ENCODE results near the gene SOX11. TPM values are rescaled to one million over a fixed set of nuclear protein-coding genes. Genes with fewer than 3 reads are reported as not detected.

SOX11 gene
- total RNA-seq, 4 donors from 2014 or later, result not detected

DNA sequence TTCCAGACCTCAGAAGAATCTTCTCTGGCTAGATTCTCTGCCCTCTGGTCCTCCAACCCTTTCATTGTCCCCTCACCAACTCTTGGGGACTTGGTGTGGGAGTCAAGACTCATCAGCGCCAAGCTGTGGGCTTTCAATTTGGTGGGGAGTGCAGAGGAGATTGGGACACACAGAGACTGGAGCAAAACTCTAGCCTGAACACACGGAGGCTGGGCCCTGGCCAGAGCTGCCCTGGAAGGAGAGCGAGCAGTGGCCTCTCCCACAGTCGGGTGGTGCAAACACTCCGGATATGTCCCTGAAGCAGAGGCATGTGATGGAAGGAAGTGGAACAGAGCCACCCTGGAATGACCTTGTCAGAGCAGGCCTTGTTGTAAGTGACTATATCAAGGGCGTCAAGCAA, 8.7 kb upstream of the SOX11 start:
- TF ChIP-seq, protein P1, sequence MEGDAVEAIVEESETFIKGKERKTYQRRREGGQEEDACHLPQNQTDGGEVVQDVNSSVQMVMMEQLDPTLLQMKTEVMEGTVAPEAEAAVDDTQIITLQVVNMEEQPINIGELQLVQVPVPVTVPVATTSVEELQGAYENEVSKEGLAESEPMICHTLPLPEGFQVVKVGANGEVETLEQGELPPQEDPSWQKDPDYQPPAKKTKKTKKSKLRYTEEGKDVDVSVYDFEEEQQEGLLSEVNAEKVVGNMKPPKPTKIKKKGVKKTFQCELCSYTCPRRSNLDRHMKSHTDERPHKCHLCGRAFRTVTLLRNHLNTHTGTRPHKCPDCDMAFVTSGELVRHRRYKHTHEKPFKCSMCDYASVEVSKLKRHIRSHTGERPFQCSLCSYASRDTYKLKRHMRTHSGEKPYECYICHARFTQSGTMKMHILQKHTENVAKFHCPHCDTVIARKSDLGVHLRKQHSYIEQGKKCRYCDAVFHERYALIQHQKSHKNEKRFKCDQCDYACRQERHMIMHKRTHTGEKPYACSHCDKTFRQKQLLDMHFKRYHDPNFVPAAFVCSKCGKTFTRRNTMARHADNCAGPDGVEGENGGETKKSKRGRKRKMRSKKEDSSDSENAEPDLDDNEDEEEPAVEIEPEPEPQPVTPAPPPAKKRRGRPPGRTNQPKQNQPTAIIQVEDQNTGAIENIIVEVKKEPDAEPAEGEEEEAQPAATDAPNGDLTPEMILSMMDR (IDR thresholded peaks at IDR 0.05), result no peak
- no peak for DNase-seq (ENCODE audit: low spot score)
- ATAC-seq (ENCODE audit: low FRiP score), result no peak

DNA sequence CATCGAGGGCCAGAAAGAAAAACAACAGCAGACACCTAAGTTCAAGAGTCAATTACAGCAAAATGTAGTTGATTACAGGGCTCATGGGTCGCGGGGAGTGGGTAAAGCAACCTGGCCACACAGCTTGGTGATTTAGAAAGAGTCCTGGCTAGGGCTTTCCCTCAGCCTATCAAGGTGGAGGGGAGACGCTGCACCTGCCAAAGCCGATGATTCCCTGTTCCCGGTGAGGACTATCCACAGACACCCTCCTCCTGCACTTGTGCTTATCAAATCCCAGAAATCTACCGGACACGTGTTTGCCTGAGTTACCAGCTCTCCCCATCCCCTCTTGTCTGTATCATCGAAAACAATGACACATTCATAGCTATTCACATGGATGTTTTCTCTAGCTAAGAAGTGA, 7.0 kb upstream of the SOX11 start:
- ATAC-seq (ENCODE audit: low FRiP score) (no peak), DNase-seq (ENCODE audit: low spot score) (no peak)
- TF ChIP-seq, protein P1 (IDR thresholded peaks at IDR 0.05), result no peak

DNA sequence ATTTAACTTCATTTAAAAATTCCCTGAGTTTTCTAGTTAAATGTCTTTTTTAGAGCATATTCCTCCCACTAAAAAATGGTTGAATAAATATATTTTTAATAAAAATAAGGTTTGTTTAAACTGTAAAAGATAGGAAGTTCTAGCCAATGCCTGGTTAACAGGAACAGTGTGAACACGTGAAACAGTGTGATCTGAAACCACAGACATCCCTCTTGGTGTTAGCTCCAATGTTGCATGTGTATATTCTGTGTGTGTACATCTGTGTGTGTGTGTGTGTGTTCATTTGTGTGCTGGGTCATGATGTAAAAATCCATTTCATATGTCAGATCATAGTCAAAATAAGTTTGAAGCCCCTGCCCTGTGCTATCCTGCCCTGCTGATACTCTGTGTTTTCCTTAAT, 6.1 kb upstream of the SOX11 start:
- DNase-seq (ENCODE audit: low spot score) (no peak), ATAC-seq (ENCODE audit: low FRiP score) (no peak)
- TF ChIP-seq, protein P1 (IDR thresholded peaks at IDR 0.05), result no peak

DNA sequence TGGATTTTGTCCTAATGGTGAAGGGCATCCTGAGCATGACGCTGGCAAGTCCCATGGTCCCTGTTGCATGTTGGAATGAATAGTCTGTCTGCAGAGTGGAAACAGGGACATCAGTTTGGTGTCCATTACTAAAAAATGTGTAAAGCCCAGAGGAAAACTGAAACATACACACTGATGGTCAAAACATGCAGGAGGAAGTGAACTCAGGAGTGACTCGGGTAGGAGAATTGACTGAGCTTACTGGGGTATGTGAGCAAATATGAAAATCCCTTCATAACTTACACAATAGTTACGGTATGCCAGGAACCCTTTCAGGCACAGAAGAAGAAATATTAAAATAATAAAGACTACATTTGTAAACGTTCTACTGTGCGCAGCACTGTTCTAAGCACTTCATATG, 5.6 kb upstream of the SOX11 start:
- TF ChIP-seq, protein P1 (IDR thresholded peaks at IDR 0.05), result no peak
- ATAC-seq (ENCODE audit: low FRiP score), result no peak
- no peak for DNase-seq (ENCODE audit: low spot score)

DNA sequence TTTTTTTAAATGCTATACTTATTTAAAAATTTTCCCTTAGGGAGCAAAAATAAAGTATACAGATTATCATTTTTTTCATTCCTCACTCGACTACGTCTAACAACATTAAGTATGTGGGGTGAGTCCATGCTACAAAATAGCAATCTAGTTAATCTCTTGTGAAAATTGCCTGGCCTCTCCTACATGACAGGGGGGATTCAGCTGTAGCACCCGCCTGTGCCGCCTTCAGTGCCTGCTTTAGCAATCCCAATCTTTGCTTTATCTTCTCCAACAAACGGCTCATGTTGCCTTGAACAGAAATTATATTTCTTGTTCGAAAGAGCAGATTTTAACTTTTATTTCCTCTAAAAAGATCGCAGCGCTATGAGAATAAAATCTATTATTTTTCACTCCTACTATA, 2.4 kb upstream of the SOX11 start:
- TF ChIP-seq, protein P1 (IDR thresholded peaks at IDR 0.05), result no peak
- DNase-seq (ENCODE audit: low spot score) (no peak), ATAC-seq (ENCODE audit: low FRiP score) (no peak)

DNA sequence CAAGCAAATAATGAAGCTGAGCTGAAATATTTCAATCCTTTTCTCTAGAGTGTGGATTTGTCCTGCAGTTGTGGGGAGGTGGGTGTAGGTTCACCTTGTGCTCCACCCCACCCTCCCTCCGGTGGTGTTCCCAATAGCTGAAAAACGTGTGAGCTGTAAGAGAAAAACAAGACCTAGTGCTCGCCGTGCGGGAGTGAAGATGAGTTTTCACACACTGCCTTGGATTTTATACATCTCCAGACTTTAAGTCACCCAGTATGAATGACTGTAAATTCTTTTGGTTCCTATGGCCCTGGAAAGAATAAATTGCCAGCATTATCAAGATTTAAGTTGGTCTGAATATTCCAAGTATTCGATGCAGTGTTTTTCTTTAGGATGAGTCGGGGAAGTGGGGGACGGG, 1.9 kb upstream of the SOX11 start:
- ATAC-seq (ENCODE audit: low FRiP score) (no peak), DNase-seq (ENCODE audit: low spot score) (no peak)
- TF ChIP-seq, protein P1 (IDR thresholded peaks at IDR 0.05), result no peak

DNA sequence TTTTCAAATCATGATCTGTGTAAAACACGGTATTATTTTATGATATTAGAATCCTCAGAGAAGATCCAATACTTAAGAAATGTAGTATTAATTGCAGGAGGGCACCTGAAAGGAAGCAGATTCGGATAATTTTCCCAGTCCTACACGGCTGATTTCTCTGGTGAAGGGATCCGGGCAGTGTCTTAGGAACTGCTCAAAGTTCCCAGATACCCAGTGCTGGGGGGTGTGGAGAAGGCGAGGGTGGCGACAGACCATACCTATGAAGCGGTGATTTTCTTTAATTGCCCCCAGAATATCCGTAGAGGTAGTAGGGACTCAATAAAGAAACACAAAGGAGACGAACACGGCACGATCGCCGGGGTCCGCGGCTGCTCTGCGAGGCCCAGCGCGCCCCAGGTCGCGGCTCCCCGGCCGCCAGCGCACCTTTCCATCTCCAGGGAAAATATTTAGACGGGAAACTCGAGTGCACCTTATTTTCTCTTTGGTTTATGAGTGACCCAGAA, 1.4 kb upstream of the SOX11 start:
- DNase-seq (ENCODE audit: low spot score) (no peak), ATAC-seq (ENCODE audit: low FRiP score) (no peak)
- TF ChIP-seq, protein P1 (IDR thresholded peaks at IDR 0.05), result no peak
